Mesenchymal stem cell (in vitro differentiated cells and primary cell): ENCODE data around the gene CDK4.
A peak's percentile ranks its signal among the peaks of the same experiment; 100 is the strongest.

Source experiments
- DNase-seq: peaks from one replicate; pipeline ENCODE4 v3.0.0-alpha.2; 2013
- H2AFZ ChIP-seq: one replicate; pipeline ENCODE4 v1.6.1; 2013; ENCODE audit warnings: low read depth, mild to moderate bottlenecking, control low read depth, inconsistent platforms, low read length, moderate library complexity
- H2AK5ac ChIP-seq: 2 replicates; pipeline ENCODE4 v1.6.1; 2013; ENCODE audit warnings: low read length, moderate library complexity, mild to moderate bottlenecking, inconsistent platforms; ENCODE audit not compliant: severe bottlenecking
- H2BK120ac ChIP-seq: one replicate; pipeline ENCODE4 v1.6.1; 2013; ENCODE audit warnings: low read depth, mild to moderate bottlenecking, inconsistent platforms, low read length, moderate library complexity
- H2BK12ac ChIP-seq, 2 experiments: one replicate each; pipeline ENCODE4 v1.6.1; 2013; ENCODE audit warnings: inconsistent platforms in 2 of 2, low read length in 2 of 2, mild to moderate bottlenecking in 2 of 2, moderate library complexity in 2 of 2, control low read depth in 1 of 2
- H2BK15ac ChIP-seq: one replicate; pipeline ENCODE4 v1.6.1; 2013; ENCODE audit warnings: mild to moderate bottlenecking, low read depth, inconsistent platforms; ENCODE audit not compliant: poor library complexity, severe bottlenecking
- H2BK5ac ChIP-seq: 2 replicates; pipeline ENCODE4 v1.6.1; 2013; ENCODE audit warnings: low read depth, mild to moderate bottlenecking, low read length, control low read depth, inconsistent platforms; ENCODE audit not compliant: poor library complexity, severe bottlenecking
- H3K14ac ChIP-seq, 2 experiments: one replicate each; pipeline ENCODE4 v1.6.1; 2013; ENCODE audit warnings: inconsistent platforms in 2 of 2, low read length in 2 of 2, control low read depth in 1 of 2, mild to moderate bottlenecking in 1 of 2, moderate library complexity in 1 of 2
- H3K18ac ChIP-seq, 2 experiments: one replicate each; pipeline ENCODE4 v1.6.1; 2013; ENCODE audit warnings: inconsistent platforms in 2 of 2, low read length in 2 of 2, control low read depth in 1 of 2, low read depth in 1 of 2, mild to moderate bottlenecking in 1 of 2
- H3K23ac ChIP-seq, 2 experiments: one replicate each; pipeline ENCODE4 v1.6.1; 2013; ENCODE audit warnings: inconsistent platforms in 2 of 2, low read length in 2 of 2, mild to moderate bottlenecking in 2 of 2, moderate library complexity in 2 of 2, control low read depth in 1 of 2
- H3K27ac ChIP-seq: 2 replicates; pipeline ENCODE4 v1.5.1; 2013; ENCODE audit warnings: mild to moderate bottlenecking, moderate library complexity, low read length, control low read depth, inconsistent platforms; ENCODE audit not compliant: poor library complexity, severe bottlenecking
- H3K27me3 ChIP-seq, 2 experiments: 2 replicates each; pipeline versions ENCODE4 v1.6.1 to v1.7.0; 2013; ENCODE audit warnings: low read length in 2 of 2, mild to moderate bottlenecking in 2 of 2, moderate library complexity in 2 of 2, control low read depth in 1 of 2, inconsistent platforms in 1 of 2; ENCODE audit not compliant: control insufficient read depth in 1 of 2, insufficient read depth in 1 of 2
- H3K36me3 ChIP-seq, 2 experiments: 2 replicates each; pipeline versions ENCODE4 v1.6.1 to v1.7.0; 2013; ENCODE audit warnings: low read length in 2 of 2, control low read depth in 1 of 2, inconsistent platforms in 1 of 2, low read depth in 1 of 2, mild to moderate bottlenecking in 1 of 2; ENCODE audit not compliant: insufficient read depth in 2 of 2, control insufficient read depth in 1 of 2
- H3K4ac ChIP-seq, 2 experiments: one replicate each; pipeline ENCODE4 v1.6.1; 2013; ENCODE audit warnings: inconsistent platforms in 2 of 2, low read length in 2 of 2, mild to moderate bottlenecking in 2 of 2, moderate library complexity in 2 of 2, control low read depth in 1 of 2, low read depth in 1 of 2
- H3K4me1 ChIP-seq: 2 replicates; pipeline ENCODE4 v1.6.1; 2013; ENCODE audit warnings: low read depth, low read length, control low read depth; ENCODE audit not compliant: control insufficient read depth, insufficient read depth
- H3K4me2 ChIP-seq: 2 replicates; pipeline ENCODE4 v1.6.1; 2013; ENCODE audit warnings: low read length, mild to moderate bottlenecking, inconsistent platforms; ENCODE audit not compliant: poor library complexity, severe bottlenecking
- H3K4me3 ChIP-seq, 2 experiments: 2 replicates each; pipeline versions ENCODE4 v1.5.1 to v1.7.0; 2013; ENCODE audit warnings: low read length in 2 of 2, mild to moderate bottlenecking in 2 of 2, control low read depth in 1 of 2, low read depth in 1 of 2; ENCODE audit not compliant: insufficient read depth in 1 of 2
- H3K79me1 ChIP-seq: replicated peaks from 2 replicates; pipeline ENCODE4 v1.6.1; 2013; ENCODE audit warnings: mild to moderate bottlenecking, control low read depth, low read length, inconsistent platforms; ENCODE audit not compliant: poor library complexity, severe bottlenecking
- H3K9ac ChIP-seq: 2 replicates; pipeline ENCODE4 v1.7.0; 2013; ENCODE audit warnings: mild to moderate bottlenecking, low read length, moderate library complexity
- H3K9me3 ChIP-seq: 2 replicates; pipeline ENCODE4 v1.7.0; 2013; ENCODE audit warnings: mild to moderate bottlenecking, low read length; ENCODE audit not compliant: control insufficient read depth
- H4K8ac ChIP-seq: one replicate; pipeline ENCODE4 v1.6.1; 2013; ENCODE audit warnings: inconsistent platforms, mild to moderate bottlenecking, low read length, moderate library complexity
- H4K91ac ChIP-seq: one replicate; pipeline ENCODE4 v1.6.1; 2013; ENCODE audit warnings: mild to moderate bottlenecking, low read length, inconsistent platforms
- WGBS: methylation state at CpG from one replicate; pipeline ENCODE4 v1.1.7; 2013; ENCODE audit warnings: mixed read lengths; 5-methylcytosine and 5-hydroxymethylcytosine counted together

CDK4 gene

GRCh38 chr12:57724936-57725740 is 27.0 kb downstream of the CDK4 start:
- Histone ChIP-seq H4K91ac (no peak overlapping the region), H3K4me3 (no peak overlapping the region), H3K79me1 (no peaks in the 10 kb centered on the region), H3K4me2 (no peak overlapping the region), H2BK120ac (no peak overlapping the region), H4K8ac (no peak overlapping the region), H2AK5ac (no peak overlapping the region), H3K4ac (no peak overlapping the region), H3K18ac (no peak overlapping the region), H2BK12ac (no peak overlapping the region), H3K4me1 (peaks cover 21% of the 10 kb centered on the region), H3K27ac (no peak overlapping the region), H3K23ac (no peak overlapping the region), H3K14ac (no peak overlapping the region), H2BK15ac (no peak overlapping the region), H2BK5ac (no peak overlapping the region), H3K36me3 (peaks cover 18 to 23% of the 10 kb centered on the region in 2 experiments), H3K27me3 (peaks cover 40 to 53% of the 10 kb centered on the region in 2 experiments), H3K9ac (no peak overlapping the region), H2AFZ (no peak overlapping the region), H3K9me3 (no peaks in the 10 kb centered on the region)
- DNase-seq: no peak
- WGBS: 77% methylated on average over 6 of the region's 11 CpGs

- peak overlapping the region in 1 of 2 experiments; percentile 40 for H3K23ac ChIP-seq
- no peak overlapping the region for H2AK5ac ChIP-seq
- no peak overlapping the region for H3K4me3 ChIP-seq
- no peak overlapping the region for H2BK120ac ChIP-seq
- no peaks in the 10 kb centered on the region for H3K9me3 ChIP-seq
- H4K8ac ChIP-seq: no peak overlapping the region
- H4K91ac ChIP-seq: peak overlapping the region; percentile 19
- H2BK12ac ChIP-seq: no peak overlapping the region
- no peak overlapping the region for H3K18ac ChIP-seq
- H3K14ac ChIP-seq: no peak overlapping the region
- DNase-seq: no peak
- H2BK5ac ChIP-seq: no peak overlapping the region
- H3K4me1 ChIP-seq: peaks cover 21% of the 10 kb centered on the region
- no peak overlapping the region for H3K4me2 ChIP-seq
- H3K27ac ChIP-seq: no peak overlapping the region
- H3K36me3 ChIP-seq: peaks cover 27 to 30% of the 10 kb centered on the region in 2 experiments
- peaks cover 34 to 46% of the 10 kb centered on the region in 2 experiments for H3K27me3 ChIP-seq
- no peak overlapping the region for H3K4ac ChIP-seq
- H2AFZ ChIP-seq: no peak overlapping the region
- H3K79me1 ChIP-seq: no peaks in the 10 kb centered on the region
- H2BK15ac ChIP-seq: no peak overlapping the region
- 80% methylated on average over 12 of the region's 12 CpGs for WGBS
- H3K9ac ChIP-seq: no peak overlapping the region
Observed at GRCh38 chr12:57724003-57724935, 27.8 kb downstream of the CDK4 start.

- Histone ChIP-seq H3K36me3 (peaks cover 34 to 37% of the 10 kb centered on the region in 2 experiments), H3K14ac (no peak overlapping the region), H4K91ac (no peak overlapping the region), H3K23ac (no peak overlapping the region), H3K4me3 (no peak overlapping the region), H2BK5ac (no peak overlapping the region), H3K4me1 (peaks cover 21% of the 10 kb centered on the region), H4K8ac (no peak overlapping the region), H3K27me3 (peaks cover 31 to 43% of the 10 kb centered on the region in 2 experiments), H3K79me1 (no peaks in the 10 kb centered on the region), H3K9me3 (no peaks in the 10 kb centered on the region), H3K4me2 (no peak overlapping the region), H3K18ac (no peak overlapping the region), H2BK15ac (no peak overlapping the region), H2AK5ac (no peak overlapping the region), H3K4ac (no peak overlapping the region), H3K9ac (no peak overlapping the region), H2BK12ac (no peak overlapping the region), H3K27ac (no peak overlapping the region), H2AFZ (no peak overlapping the region), H2BK120ac (no peak overlapping the region)
- no CpG with 5 or more reads among the region's 2 CpGs for WGBS
- no peak for DNase-seq
Observed at GRCh38 chr12:57723630-57723962, 28.5 kb downstream of the CDK4 start.
